Measurements from ENCODE around the gene NRIP1. TPM values are rescaled to one million over a fixed set of nuclear protein-coding genes. Genes with fewer than 3 reads are reported as not detected.

NRIP1 gene
- total and polyA plus RNA-seq, 9 of the 15 experiments (the other 6 are each of a cell fraction or from before 2014, with no cell fraction given): 4.3 to 42.8 (median 19.6) TPM

DNA sequence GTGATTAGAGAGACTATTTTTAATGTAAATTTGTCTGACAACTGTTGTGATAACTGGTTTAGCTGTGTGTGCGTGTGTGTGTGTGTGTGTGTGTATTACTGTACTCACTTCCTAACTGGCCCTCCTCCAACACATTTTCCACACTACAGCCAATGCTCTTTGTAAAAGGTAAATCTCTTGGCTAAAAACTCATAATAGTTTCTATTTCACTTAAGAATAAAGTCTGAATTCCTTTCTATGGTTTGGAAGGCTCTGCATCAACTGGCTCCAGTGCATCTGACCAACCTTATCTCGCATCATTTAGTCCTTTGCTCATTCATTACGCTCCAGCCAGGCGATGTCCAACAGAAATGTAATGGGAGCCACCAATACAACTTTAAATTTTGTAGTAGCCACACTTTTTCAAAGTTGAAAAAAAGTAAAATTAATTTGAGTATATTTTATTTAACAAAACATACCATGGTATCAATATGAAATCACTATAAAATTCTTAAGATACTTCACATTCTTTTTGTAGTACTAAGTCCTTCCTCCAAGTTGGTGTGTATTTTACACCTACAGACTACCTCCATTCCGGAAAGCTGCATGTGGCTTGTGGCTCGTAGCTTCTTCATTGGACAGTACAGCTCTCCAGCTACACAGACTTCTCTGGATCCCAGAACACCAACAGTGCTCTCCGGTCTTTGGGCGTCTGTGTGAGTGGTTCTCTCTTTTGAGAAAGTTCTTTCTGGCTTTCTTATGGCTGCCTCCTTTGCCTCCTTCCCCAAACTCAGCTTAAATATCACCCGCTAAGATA, 68.9 kb downstream of the NRIP1 start (continued):
- TF ChIP-seq XRCC5 (IDR thresholded peaks at IDR 0.05; ENCODE audit: low read depth, low read length) (no peak), ATF7 (IDR thresholded peaks at IDR 0.05) (no peak), ZNF77 (CRISPR knock-in tag; IDR thresholded peaks at IDR 0.05) (no peak), KDM2B (CRISPR knock-in tag; IDR thresholded peaks at IDR 0.05) (no peak)

DNA sequence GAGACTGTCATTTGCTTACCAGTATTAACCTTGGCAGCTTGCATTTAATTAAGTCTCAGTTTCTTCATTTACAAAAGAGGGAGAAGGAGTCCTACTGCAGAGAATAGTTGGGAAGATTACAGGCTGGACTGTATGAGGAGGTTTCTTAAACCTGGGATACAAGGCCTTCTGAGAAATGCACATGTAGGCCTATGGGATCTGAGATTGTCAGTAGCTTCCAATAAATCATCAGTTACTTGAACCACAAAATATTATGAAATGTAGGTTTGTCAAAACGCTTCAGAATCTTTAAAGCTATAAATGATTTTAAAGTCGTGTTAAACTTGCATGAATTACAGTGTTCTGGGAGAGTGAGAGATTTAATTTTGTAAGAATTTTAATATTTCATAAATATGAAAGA, 69.6 kb downstream of the NRIP1 start:
- H3K9ac ChIP-seq (ENCODE audit: insufficient read depth in 1 of 2, low read depth in 2 of 2, low read length in 2 of 2): no peak overlapping the region
- no TSS peak for BruUV-seq (replicated peaks)
- intact Hi-C loops (cut with micrococcal nuclease): no loop called here
- no peaks in the 10 kb centered on the region for H3K9me1 ChIP-seq (ENCODE audit: control insufficient read depth, insufficient read depth, low read length)
- H3K27ac ChIP-seq (ENCODE audit: extremely low read depth, low read depth, low read length): no peak overlapping the region
- no peaks in the 10 kb centered on the region for H4K20me1 ChIP-seq (replicated peaks; ENCODE audit: control insufficient read depth, insufficient read depth, low read length)
- H3K4me3 ChIP-seq: no peak overlapping the region
- CTCF ChIA-PET (ENCODE audit: low intra/inter-chr PET ratio): no interaction called here
- peaks cover 15% of the 10 kb centered on the region for H3K36me3 ChIP-seq (ENCODE audit: control insufficient read depth, insufficient read depth, low read length)
- no peaks in the 10 kb centered on the region for H3K9me3 ChIP-seq (replicated peaks; ENCODE audit: control insufficient read depth, insufficient read depth, low read depth, low read length)
- H3K4me1 ChIP-seq (replicated peaks in 1 of 2; ENCODE audit: control insufficient read depth in 2 of 2, insufficient read depth in 2 of 2, low read length in 2 of 2): no peaks in the 10 kb centered on the region
- DNase-seq (ENCODE audit: extremely low read depth in 1 of 4, low spot score in 3 of 4): no peak
- H3K27me3 ChIP-seq (ENCODE audit: control insufficient read depth in 2 of 2, insufficient read depth in 2 of 2, low read length in 2 of 2): no peaks in the 10 kb centered on the region
- FAIRE-seq: no peak
- POLR2A ChIA-PET: interaction anchor here (0.7 kb wide), 1 partner anchor 11 kb away, joined by 5 read pairs; no protein-coding TSS in a partner anchor
- H3K79me2 ChIP-seq (ENCODE audit: control insufficient read depth, insufficient read depth, low read length): peaks cover 74% of the 10 kb centered on the region
- in situ Hi-C loops (cut with MboI): no loop called here
- ATAC-seq: no peak
- 27% methylated on average over 2 of the region's 2 CpGs for WGBS (ENCODE audit: insufficient coverage, low coverage, missing lambda C conversion rate)
- no peak overlapping the region for H2AFZ ChIP-seq (ENCODE audit: low read depth, low read length)
- no peak overlapping the region for H3K4me2 ChIP-seq (ENCODE audit: insufficient read depth, low read length)
- TF ChIP-seq, protein P1, sequence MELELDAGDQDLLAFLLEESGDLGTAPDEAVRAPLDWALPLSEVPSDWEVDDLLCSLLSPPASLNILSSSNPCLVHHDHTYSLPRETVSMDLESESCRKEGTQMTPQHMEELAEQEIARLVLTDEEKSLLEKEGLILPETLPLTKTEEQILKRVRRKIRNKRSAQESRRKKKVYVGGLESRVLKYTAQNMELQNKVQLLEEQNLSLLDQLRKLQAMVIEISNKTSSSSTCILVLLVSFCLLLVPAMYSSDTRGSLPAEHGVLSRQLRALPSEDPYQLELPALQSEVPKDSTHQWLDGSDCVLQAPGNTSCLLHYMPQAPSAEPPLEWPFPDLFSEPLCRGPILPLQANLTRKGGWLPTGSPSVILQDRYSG (tag; conservative IDR thresholded peaks at IDR 0.05; ENCODE audit: low read depth): no peak
- TF ChIP-seq RBM15 (IDR thresholded peaks at IDR 0.05; ENCODE audit: insufficient read depth, low read length) (no peak), SMARCC2 (IDR thresholded peaks at IDR 0.05; ENCODE audit: low read depth) (no peak), CBX2 (IDR thresholded peaks at IDR 0.05; ENCODE audit: insufficient read depth, low read length, poor library complexity, severe bottlenecking) (no peak), MXI1 (IDR thresholded peaks at IDR 0.05; ENCODE audit: low read depth, low read length) (no peak), MEF2A (IDR thresholded peaks at IDR 0.05; ENCODE audit: control insufficient read depth, low read depth, low read length) (no peak), ZNF184 (CRISPR knock-in tag; IDR thresholded peaks at IDR 0.05) (no peak), NFIC (IDR thresholded peaks at IDR 0.05) (no peak), STAT5A (IDR thresholded peaks at IDR 0.05; ENCODE audit: borderline replicate concordance, low read length) (no peak), RBM17 (IDR thresholded peaks at IDR 0.05; ENCODE audit: borderline replicate concordance, low read depth, low read length) (no peak), ERF (CRISPR knock-in tag; IDR thresholded peaks at IDR 0.05) (no peak), PTTG1 (tag; IDR thresholded peaks at IDR 0.05; ENCODE audit: low read depth) (no peak), CBX8 (IDR thresholded peaks at IDR 0.05; ENCODE audit: borderline replicate concordance, extremely low read depth, low read depth, low read length, poor library complexity, severe bottlenecking) (no peak), ZNF668 (CRISPR knock-in tag; IDR thresholded peaks at IDR 0.05) (no peak), KLF6 (CRISPR knock-in tag; IDR thresholded peaks at IDR 0.05; ENCODE audit: borderline replicate concordance) (no peak)
- TF ChIP-seq, protein P2, sequence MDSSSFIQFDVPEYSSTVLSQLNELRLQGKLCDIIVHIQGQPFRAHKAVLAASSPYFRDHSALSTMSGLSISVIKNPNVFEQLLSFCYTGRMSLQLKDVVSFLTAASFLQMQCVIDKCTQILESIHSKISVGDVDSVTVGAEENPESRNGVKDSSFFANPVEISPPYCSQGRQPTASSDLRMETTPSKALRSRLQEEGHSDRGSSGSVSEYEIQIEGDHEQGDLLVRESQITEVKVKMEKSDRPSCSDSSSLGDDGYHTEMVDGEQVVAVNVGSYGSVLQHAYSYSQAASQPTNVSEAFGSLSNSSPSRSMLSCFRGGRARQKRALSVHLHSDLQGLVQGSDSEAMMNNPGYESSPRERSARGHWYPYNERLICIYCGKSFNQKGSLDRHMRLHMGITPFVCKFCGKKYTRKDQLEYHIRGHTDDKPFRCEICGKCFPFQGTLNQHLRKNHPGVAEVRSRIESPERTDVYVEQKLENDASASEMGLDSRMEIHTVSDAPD (CRISPR knock-in tag; IDR thresholded peaks at IDR 0.05): no peak

Data from K562 (cell line).